HepG2 (cell line): ENCODE results near the gene GRIK5. TPM values are rescaled to one million over a fixed set of nuclear protein-coding genes. Genes with fewer than 3 reads are reported as not detected.

Source experiments
- CBX1 ChIP-seq: IDR thresholded peaks from one replicate; pipeline ENCODE4 v1.6.1; 2016; ENCODE audit warnings: antibody characterized with exemption, low read depth
- ETV5 ChIP-seq: IDR thresholded peaks from 2 replicates; pipeline ENCODE4 v1.6.1; 2018; ENCODE audit warnings: missing biosample characterization, missing genetic modification reagents, inconsistent platforms, borderline replicate concordance
- ETV6 ChIP-seq: sonication (generic); formaldehyde crosslinking; conservative IDR thresholded peaks from 2 replicates; pipeline ENCODE4 v1.4.0; 2020; ENCODE audit warnings: missing genetic modification reagents
- FOXP1 ChIP-seq, 2 experiments: fragments of 450-650 bp in 1 of 2; IDR thresholded peaks; 2 replicates each; pipeline ENCODE4 v1.6.1; 2017 to 2018; ENCODE audit warnings: antibody characterized with exemption in 1 of 2
- HDAC2 ChIP-seq: sonication (generic); formaldehyde crosslinking; IDR thresholded peaks from 2 replicates; pipeline ENCODE4 v1.4.0; 2020; ENCODE audit warnings: missing genetic modification reagents
- HIVEP1 ChIP-seq: sonication (generic); formaldehyde crosslinking; IDR thresholded peaks from 2 replicates; pipeline ENCODE4 v1.4.0; 2020; ENCODE audit warnings: mild to moderate bottlenecking, missing genetic modification reagents
- ISL2 ChIP-seq: sonication (generic); formaldehyde crosslinking; IDR thresholded peaks from 2 replicates; pipeline ENCODE4 v1.5.0; 2020; ENCODE audit warnings: missing genetic modification reagents
- KAT8 ChIP-seq: IDR thresholded peaks from 2 replicates; pipeline ENCODE4 v1.6.1; 2016; ENCODE audit warnings: missing genetic modification reagents, missing compliant biosample characterization
- KDM2A ChIP-seq: sonication (generic); formaldehyde crosslinking; IDR thresholded peaks from 2 replicates; pipeline ENCODE4 v1.4.0; 2020; ENCODE audit warnings: low read depth, missing genetic modification reagents, borderline replicate concordance
- RAD51 ChIP-seq: fragments of 450-650 bp; IDR thresholded peaks from 2 replicates; pipeline ENCODE4 v1.6.1; 2016; ENCODE audit warnings: borderline replicate concordance
- RBFOX2 ChIP-seq: fragments of 200-400 bp; formaldehyde crosslinking; IDR thresholded peaks from 2 replicates; pipeline ENCODE4 v1.6.1; 2017; ENCODE audit warnings: low read depth, mild to moderate bottlenecking, low read length
- SOX13 ChIP-seq, 3 experiments: fragments of 450-650 bp in 1 of 3; sonication (generic) in 1 of 3; formaldehyde crosslinking in 1 of 3; IDR thresholded peaks in 2 of 3; conservative IDR thresholded peaks in 1 of 3; 2 replicates each; pipeline versions ENCODE4 v1.5.0 to v1.6.1; 2016 to 2020; ENCODE audit warnings: antibody characterized with exemption in 1 of 3, mild to moderate bottlenecking in 1 of 3, missing compliant biosample characterization in 1 of 3, missing genetic modification reagents in 1 of 3, moderate library complexity in 1 of 3
- SP140L ChIP-seq: sonication (generic); formaldehyde crosslinking; IDR thresholded peaks from 2 replicates; pipeline ENCODE4 v1.4.0; 2020; ENCODE audit warnings: missing genetic modification reagents, borderline replicate concordance
- SPEN ChIP-seq: sonication (generic); formaldehyde crosslinking; IDR thresholded peaks from 2 replicates; pipeline ENCODE4 v1.5.1; 2020; ENCODE audit warnings: low read depth, mild to moderate bottlenecking, missing genetic modification reagents
- SRY ChIP-seq: sonication (generic); formaldehyde crosslinking; IDR thresholded peaks from 2 replicates; pipeline ENCODE4 v1.8.0; 2022; ENCODE audit warnings: mild to moderate bottlenecking, missing genetic modification reagents
- ZBTB33 ChIP-seq: sonication (generic); formaldehyde crosslinking; IDR thresholded peaks from 2 replicates; pipeline ENCODE4 v1.4.0; 2020; ENCODE audit warnings: missing genetic modification reagents
- ZFP37 ChIP-seq: sonication (generic); formaldehyde crosslinking; IDR thresholded peaks from 2 replicates; pipeline ENCODE4 v1.4.0; 2020; ENCODE audit warnings: missing genetic modification reagents, borderline replicate concordance
- ZNF12 ChIP-seq: sonication (generic); formaldehyde crosslinking; IDR thresholded peaks from 2 replicates; pipeline ENCODE4 v1.5.0; 2020; ENCODE audit warnings: missing genetic modification reagents
- ZNF350 ChIP-seq: sonication (generic); formaldehyde crosslinking; IDR thresholded peaks from 2 replicates; pipeline ENCODE4 v1.4.0; 2020; ENCODE audit warnings: mild to moderate bottlenecking, low read depth, missing genetic modification reagents, borderline replicate concordance
- ZNF674 ChIP-seq: sonication (generic); formaldehyde crosslinking; IDR thresholded peaks from 2 replicates; pipeline ENCODE4 v1.5.0; 2020; ENCODE audit warnings: low read depth, mild to moderate bottlenecking, missing genetic modification reagents
- ZNF713 ChIP-seq: sonication (generic); formaldehyde crosslinking; IDR thresholded peaks from 2 replicates; pipeline ENCODE4 v1.4.0; 2020; ENCODE audit warnings: mild to moderate bottlenecking, missing genetic modification reagents
- polyA plus RNA-seq, 8 experiments: library from polyadenylated mRNA; depleted of rRNA in 3 of 8; stranded (reverse) in 7 of 8; unstranded in 1 of 8; fragments of >200 nt; fragmentation: Illumina TruSeq in 4 of 8; extraction: Trizol in 4 of 8; gene quantifications; 2 replicates each; pipeline versions ENCODE4 v1.2.1 to v1.2.3, GENCODE V29; 2011 to 2016; ENCODE audit warnings: low read depth in 4 of 8, missing spikeins in 1 of 8, mixed read lengths in 1 of 8; ENCODE audit not compliant: insufficient read depth in 1 of 8
- total RNA-seq, 5 experiments: library from RNA; depleted of rRNA; stranded (reverse); fragments of >200 nt; fragmentation: Illumina TruSeq; extraction: Trizol; gene quantifications; 2 replicates each; pipeline ENCODE4 v1.2.3, GENCODE V29; 2016; ENCODE audit warnings: low read depth in 1 of 5
- TF ChIP-seq, protein P1 (sequence below): sonication (generic); formaldehyde crosslinking; IDR thresholded peaks from 2 replicates; pipeline ENCODE4 v1.8.0; 2022; ENCODE audit warnings: mild to moderate bottlenecking, missing genetic modification reagents
- TF ChIP-seq, protein P2 (sequence below): sonication (generic); formaldehyde crosslinking; IDR thresholded peaks from 2 replicates; pipeline ENCODE4 v1.4.0; 2020; ENCODE audit warnings: low read depth, mild to moderate bottlenecking, missing genetic modification reagents
- TF ChIP-seq, protein P3 (sequence below): sonication (generic); formaldehyde crosslinking; IDR thresholded peaks from 2 replicates; pipeline ENCODE4 v1.5.1; 2020; ENCODE audit warnings: missing genetic modification reagents, mild to moderate bottlenecking, borderline replicate concordance

The GRIK5 gene
- total and polyA plus RNA-seq, 2 of the 13 experiments (the other 11 are each of a cell fraction or from before 2014, with no cell fraction given), result not detected

- no peak for TF ChIP-seq HDAC2
- no peak for TF ChIP-seq HIVEP1 (CRISPR knock-in tag)
- no peak for TF ChIP-seq SRY
- peak; percentile 86; the same call in 1 of the 2 replicates for TF ChIP-seq ZNF674 (CRISPR knock-in tag)
- TF ChIP-seq KAT8 (CRISPR knock-in tag), result no peak
- TF ChIP-seq, protein P1, sequence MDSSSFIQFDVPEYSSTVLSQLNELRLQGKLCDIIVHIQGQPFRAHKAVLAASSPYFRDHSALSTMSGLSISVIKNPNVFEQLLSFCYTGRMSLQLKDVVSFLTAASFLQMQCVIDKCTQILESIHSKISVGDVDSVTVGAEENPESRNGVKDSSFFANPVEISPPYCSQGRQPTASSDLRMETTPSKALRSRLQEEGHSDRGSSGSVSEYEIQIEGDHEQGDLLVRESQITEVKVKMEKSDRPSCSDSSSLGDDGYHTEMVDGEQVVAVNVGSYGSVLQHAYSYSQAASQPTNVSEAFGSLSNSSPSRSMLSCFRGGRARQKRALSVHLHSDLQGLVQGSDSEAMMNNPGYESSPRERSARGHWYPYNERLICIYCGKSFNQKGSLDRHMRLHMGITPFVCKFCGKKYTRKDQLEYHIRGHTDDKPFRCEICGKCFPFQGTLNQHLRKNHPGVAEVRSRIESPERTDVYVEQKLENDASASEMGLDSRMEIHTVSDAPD (CRISPR knock-in tag), result 0 out of 2 replicates have a peak, but pooled peaks have one; percentile 10
- no peak for TF ChIP-seq SOX13 (IDR thresholded peaks at IDR 0.05)
- TF ChIP-seq SOX13 (CRISPR knock-in tag; conservative IDR thresholded peaks at IDR 0.05 in 1 of 2, IDR thresholded peaks at IDR 0.05 in 1 of 2), result no peak
- TF ChIP-seq ETV6 (CRISPR knock-in tag), result no peak
- TF ChIP-seq ISL2 (CRISPR knock-in tag), result no peak
- TF ChIP-seq RAD51, result no peak
- TF ChIP-seq, protein P2, sequence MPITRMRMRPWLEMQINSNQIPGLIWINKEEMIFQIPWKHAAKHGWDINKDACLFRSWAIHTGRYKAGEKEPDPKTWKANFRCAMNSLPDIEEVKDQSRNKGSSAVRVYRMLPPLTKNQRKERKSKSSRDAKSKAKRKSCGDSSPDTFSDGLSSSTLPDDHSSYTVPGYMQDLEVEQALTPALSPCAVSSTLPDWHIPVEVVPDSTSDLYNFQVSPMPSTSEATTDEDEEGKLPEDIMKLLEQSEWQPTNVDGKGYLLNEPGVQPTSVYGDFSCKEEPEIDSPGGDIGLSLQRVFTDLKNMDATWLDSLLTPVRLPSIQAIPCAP (CRISPR knock-in tag), result no peak
- no peak for TF ChIP-seq ETV5 (CRISPR knock-in tag)
- 0 out of 2 replicates have a peak, but pooled peaks have one; percentile 35 for TF ChIP-seq ZNF12 (CRISPR knock-in tag)
- no peak for TF ChIP-seq FOXP1 (IDR thresholded peaks at IDR 0.05)
- no peak for TF ChIP-seq FOXP1 (CRISPR knock-in tag; IDR thresholded peaks at IDR 0.05)
- TF ChIP-seq, protein P3, sequence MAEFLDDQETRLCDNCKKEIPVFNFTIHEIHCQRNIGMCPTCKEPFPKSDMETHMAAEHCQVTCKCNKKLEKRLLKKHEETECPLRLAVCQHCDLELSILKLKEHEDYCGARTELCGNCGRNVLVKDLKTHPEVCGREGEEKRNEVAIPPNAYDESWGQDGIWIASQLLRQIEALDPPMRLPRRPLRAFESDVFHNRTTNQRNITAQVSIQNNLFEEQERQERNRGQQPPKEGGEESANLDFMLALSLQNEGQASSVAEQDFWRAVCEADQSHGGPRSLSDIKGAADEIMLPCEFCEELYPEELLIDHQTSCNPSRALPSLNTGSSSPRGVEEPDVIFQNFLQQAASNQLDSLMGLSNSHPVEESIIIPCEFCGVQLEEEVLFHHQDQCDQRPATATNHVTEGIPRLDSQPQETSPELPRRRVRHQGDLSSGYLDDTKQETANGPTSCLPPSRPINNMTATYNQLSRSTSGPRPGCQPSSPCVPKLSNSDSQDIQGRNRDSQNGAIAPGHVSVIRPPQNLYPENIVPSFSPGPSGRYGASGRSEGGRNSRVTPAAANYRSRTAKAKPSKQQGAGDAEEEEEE (CRISPR knock-in tag), result no peak
- no peak for TF ChIP-seq ZNF713 (CRISPR knock-in tag)
- TF ChIP-seq SPEN, result no peak
- no peak; the same call in 1 of the 2 replicates for TF ChIP-seq ZFP37 (CRISPR knock-in tag)
- no peak for TF ChIP-seq ZBTB33
- TF ChIP-seq CBX1, result no peak
- peak; percentile 76 for TF ChIP-seq RBFOX2
- no peak for TF ChIP-seq SP140L (CRISPR knock-in tag)
- peak; percentile 12; the same call in 1 of the 2 replicates for TF ChIP-seq KDM2A (CRISPR knock-in tag)
- no peak for TF ChIP-seq ZNF350 (CRISPR knock-in tag)
Measured at GRCh38 chr19:41958367-41959055, 111.5 kb downstream of the GRIK5 start (continued).
